Activated naive CD8-positive, alpha-beta T cell treated with anti-CD3 and anti-CD28 coated beads, Interleukin-2, amount 50 U/mL, for 16 hours (primary cell): ENCODE results near the gene ZNF17.
"Not testable (repeated sequence)": the region's sequence is repeated elsewhere in the genome, so short reads cannot be mapped to it uniquely, and the experiment has no call there.

ENCODE experiments used
- DNase-seq: peaks from one replicate; pipeline ENCODE4 v3.0.0-alpha.2; 2020; ENCODE audit warnings: low read depth, low spot score

ZNF17 gene

GRCh38 chr19:57410877-57411671 lies at the start of gene ZNF17:
ZNF17 (plus strand) TSS chr19:57411161; CDS start chr19:57413616, 2,455 bp downstream.
- DNase-seq: peak; percentile 90

DNA sequence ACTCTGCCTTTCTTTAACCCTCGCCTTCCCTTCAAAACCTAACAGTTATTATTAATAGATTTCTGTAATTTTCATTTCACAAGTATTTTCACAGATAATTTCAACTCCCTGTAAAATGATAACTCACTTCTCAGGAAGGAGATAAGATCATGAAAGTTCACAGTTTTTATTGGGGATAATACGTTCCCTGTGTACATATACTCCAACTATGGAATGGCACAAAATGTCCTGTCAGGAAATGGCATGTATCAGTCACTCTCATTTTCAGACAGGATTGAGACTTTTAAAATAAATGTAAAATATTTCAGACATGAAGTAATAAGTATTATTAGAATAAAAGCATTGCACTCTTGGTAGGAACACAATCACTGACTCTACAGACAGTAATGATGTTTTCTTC lies 48.5 kb upstream of the ZNF17 start:
- no peak for DNase-seq

- peak; percentile 96 for DNase-seq
Measured at GRCh38 chr19:57362997-57363687, 47.8 kb upstream of the ZNF17 start, which contains the start of the genes TRAPPC2B and ZNF547. TRAPPC2B (plus strand) TSS chr19:57363551; CDS start chr19:57364834, 1,283 bp downstream. ZNF547 (plus strand) TSS chr19:57363551; CDS start chr19:57368556, 5,005 bp downstream.

DNA sequence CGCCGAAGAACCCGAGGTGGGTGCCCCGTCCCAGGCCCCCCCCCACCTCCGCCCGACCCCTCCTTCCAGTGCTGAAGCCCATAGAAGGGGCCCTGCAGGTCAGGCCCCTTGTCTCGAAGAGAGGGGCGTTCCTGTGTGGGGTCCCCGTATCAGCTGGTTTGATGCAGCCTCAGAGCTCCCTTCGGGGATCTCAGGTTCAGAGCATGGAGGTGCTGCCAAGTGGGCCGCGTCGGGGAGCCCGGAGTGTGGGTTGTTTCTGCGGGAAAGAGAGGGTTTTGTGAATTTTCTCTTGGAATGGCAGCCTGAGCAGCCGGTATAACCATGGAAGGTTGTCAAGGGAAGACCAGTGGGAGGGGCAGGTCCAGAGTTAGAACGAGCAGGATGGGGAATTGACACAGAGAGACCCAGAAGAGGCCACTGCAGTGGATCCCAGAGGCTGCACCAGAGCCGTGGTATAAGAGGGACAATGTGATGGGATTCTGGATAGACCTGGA lies 47.2 kb upstream of the ZNF17 start:
- DNase-seq: no peak

GRCh38 chr19:57366776-57367175 lies 44.2 kb upstream of the ZNF17 start:
- DNase-seq: no peak

GRCh38 chr19:57374179-57374578 lies 36.8 kb upstream of the ZNF17 start:
- DNase-seq: no peak

DNA sequence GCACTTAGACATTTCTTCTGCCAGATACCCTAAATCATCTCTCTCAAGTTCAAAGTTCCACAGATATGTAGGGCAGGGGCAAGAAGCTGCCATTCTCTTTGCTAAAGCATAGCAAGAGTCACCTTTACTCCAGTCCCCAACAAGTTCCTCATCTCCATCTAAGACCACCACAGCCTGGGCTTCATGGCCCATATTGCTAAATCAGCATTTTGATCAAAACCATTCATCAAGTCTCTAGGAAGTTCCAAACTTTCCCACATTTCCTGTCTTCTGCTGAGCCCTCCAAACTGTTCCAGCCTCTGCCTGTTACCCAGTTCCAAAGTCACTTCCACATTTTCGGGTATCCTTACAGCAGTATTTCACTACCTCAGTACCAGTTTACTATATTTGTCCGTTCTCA lies 36.3 kb upstream of the ZNF17 start:
- not testable (repeated sequence) for DNase-seq

- DNase-seq: no peak
Measured at GRCh38 chr19:57376151-57376550, 34.8 kb upstream of the ZNF17 start.

- no peak for DNase-seq
Measured at GRCh38 chr19:57377498-57378146, 33.3 kb upstream of the ZNF17 start.

- no peak for DNase-seq
Measured at GRCh38 chr19:57380923-57381322, 30.0 kb upstream of the ZNF17 start.

DNA sequence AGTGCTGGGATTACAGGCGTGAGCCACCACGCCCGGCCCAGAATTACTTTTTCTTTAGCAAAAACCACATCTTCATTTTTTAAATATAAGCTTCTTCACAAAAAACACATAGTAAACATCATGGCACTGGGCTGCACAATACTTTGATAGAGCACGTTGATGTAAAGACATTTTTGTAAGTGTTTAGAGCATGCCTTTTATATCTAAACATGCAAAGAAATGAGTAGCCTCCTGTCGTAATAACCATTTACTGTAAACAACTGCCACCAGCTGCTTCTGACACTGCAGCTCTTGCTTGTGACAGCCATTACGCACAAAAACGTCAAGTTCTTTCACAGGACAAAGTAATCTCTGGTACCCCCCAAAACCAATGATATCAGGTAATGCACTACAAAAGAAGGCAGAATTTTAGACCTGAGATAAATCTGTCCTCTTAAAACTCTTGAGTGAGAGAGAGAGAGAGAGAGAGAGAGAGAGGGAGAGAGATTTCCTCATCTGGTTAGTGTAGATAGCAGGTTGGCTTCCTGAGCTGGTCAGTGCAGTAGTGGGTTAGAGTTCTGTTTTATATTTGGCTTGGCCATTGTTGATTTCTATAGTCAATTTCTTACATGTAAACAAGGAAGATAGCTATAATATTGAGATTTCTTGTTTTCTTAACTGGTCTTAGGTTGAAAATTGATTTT lies 28.0 kb upstream of the ZNF17 start:
- no peak for DNase-seq

DNA sequence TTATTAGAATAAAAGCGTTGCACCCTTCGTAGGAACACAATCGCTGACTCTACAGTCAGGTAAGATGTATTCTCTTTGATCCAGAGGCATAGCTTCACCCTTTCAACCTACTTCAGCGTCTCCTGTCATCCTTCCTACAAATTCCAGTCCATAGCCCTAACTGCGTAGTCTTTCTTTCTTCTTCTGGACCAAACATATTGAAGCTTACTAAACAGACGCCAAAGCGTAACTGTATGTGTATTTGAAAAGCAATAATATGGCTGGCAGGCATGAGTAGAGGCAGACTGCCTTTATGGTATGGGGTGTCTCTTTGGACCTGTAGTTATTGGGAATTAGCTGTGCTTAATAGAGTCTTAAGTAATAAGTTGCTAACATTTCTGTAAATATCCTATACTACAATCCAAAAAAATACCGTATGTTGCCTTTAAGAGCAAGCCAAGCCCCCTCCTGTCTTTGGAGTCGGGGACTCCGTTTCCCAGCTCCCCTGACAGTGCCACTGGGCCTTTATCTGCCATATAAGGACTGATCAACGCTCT lies 21.7 kb upstream of the ZNF17 start:
- DNase-seq: no peak

- DNase-seq: peak; percentile 97
Measured at GRCh38 chr19:57389730-57390598, 21.0 kb upstream of the ZNF17 start, which contains the start of gene ZNF548. ZNF548 (plus strand) TSS chr19:57389854; CDS start chr19:57390100, 246 bp downstream.

DNA sequence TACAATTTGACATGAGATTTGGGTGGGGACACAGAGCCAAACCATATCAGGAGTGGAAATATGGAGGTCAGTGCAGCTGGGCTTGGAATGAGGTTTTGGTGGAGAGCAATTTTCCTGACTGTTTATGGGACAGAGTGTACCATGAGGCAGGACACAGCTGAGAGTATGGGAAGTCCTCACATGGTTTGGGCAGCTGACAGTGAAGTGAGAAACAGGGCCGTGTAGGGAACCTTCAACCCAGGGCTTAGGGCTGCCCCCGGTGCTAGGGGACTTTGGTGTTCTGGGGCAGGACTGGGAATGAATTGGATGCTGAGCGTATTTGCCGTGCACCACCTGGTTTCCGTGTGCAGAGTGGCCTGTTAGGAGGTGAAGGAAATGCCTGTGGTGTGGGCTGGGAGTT lies 15.3 kb upstream of the ZNF17 start:
- no peak for DNase-seq

DNA sequence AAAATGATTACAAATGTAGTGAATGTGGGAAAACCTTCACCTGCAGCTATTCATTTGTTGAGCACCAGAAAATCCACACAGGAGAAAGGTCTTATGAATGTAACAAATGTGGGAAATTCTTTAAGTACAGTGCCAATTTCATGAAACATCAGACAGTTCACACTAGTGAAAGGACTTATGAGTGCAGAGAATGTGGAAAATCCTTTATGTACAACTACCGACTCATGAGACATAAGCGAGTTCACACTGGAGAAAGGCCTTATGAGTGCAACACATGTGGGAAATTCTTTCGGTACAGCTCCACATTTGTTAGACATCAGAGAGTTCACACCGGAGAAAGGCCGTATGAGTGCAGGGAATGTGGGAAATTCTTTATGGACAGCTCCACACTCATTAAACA lies 12.1 kb upstream of the ZNF17 start:
- DNase-seq: no peak

GRCh38 chr19:57403737-57404563 lies 7.0 kb upstream of the ZNF17 start:
- no peak for DNase-seq

DNA sequence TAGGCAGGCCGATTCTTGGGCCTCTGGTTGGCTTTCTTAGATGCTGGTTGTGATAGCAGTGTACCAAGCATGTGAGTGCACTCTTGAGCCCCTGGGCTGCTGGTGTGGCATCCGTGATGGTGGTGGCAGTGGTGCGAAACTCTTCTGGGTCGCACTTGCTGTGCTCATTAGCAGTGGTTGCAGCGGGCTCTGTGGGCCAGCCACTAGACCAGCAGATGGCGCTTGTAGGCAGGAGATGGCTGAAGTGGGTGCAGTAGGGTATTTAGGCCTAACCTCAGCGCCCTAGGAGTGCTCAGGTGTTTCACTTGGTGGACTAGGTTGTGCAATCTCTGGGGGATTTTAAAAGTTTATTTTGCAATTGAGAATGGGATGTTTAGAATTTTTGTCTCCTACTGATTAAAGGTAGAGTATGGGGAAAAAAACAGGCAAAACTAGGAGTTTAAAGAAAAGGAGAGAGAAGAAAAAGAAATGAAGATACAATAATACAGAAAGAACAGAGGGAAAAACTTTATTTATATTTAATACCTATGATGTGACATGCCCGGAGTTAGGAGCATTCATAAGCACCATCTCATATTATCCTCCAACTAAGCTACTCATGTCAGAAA lies 4.3 kb upstream of the ZNF17 start:
- DNase-seq: peak; percentile 52

GRCh38 chr19:57419439-57419838 lies 8.5 kb downstream of the ZNF17 start:
- no peak for DNase-seq

DNA sequence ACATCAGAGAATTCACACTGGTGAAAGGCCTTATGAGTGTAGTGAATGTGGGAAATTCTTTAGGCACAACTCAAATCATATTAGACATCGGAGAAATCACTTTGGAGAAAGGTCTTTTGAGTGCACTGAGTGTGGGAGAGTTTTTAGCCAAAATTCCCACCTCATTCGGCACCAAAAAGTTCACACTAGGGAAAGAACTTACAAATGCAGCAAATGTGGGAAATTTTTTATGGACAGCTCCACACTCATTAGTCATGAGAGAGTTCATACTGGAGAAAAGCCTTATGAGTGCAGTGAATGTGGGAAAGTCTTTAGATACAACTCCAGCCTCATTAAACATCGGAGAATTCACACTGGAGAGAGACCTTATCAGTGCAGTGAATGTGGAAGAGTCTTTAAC lies 10.1 kb downstream of the ZNF17 start:
- no peak for DNase-seq
